Dedifferentiated amniotic fluid mesenchymal stem cell (primary cell): ENCODE data around the gene MORN3.
"Not testable (repeated sequence)": the region's sequence is repeated elsewhere in the genome, so short reads cannot be mapped to it uniquely, and the experiment has no call there.

Experiments
- DNase-seq: peaks from one replicate; pipeline ENCODE4 v3.0.0-alpha.2; 2016; ENCODE audit errors: extremely low spot score

Gene MORN3, protein sequence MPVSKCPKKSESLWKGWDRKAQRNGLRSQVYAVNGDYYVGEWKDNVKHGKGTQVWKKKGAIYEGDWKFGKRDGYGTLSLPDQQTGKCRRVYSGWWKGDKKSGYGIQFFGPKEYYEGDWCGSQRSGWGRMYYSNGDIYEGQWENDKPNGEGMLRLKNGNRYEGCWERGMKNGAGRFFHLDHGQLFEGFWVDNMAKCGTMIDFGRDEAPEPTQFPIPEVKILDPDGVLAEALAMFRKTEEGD

DNA sequence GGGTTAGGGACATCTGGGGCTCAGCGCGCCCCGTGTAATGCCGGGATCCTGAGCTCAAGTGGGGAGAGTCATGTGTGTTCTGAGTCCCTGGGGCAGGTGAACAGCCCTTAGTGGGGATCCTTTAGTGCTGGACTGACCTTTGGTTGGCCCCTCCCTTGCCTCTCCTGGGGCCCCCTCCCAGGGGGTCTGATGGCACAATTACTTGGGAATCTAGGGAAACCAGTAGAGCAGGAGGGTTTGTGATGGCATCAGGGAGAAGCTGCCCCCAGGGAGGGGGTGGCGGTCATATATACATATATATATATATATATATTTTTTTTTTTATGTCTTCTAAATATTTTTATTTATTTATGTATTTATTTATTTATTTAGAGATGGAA, at the start of gene MORN3:
MORN3 (minus strand) TSS at position 134 of the 380 bp plus-strand sequence. CDS start 171 bp downstream, outside the sequence.
- peak; percentile 9 for DNase-seq

DNA sequence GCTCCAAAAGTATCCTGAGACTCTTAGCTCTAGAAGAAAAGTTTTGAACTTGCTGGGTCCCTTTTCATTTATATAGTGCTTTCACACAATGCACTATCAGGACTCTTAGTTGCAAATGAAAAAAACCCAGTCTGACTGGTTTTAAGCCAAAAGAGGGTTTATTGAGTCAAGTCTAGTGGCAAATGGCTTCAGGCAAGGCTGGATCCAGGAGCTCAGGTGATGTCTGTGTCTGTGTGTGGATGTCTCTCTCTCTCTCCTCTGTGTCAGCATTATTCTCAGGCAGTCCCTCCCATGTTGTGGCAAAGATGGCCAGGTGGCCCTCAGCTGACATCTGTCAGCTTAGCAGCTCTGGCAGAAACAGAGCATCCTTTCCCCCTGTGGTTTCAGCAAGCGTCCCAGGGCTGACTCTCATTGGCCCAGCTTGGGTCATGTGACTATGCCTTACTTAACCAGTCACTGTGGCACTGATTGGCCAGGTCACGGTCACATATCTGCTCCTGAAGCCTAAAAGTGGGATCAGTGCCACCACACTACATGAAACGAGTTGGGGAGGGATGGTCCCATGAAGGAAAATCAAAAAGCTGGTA, 49.3 kb upstream of the MORN3 start:
- DNase-seq, result no peak

DNA sequence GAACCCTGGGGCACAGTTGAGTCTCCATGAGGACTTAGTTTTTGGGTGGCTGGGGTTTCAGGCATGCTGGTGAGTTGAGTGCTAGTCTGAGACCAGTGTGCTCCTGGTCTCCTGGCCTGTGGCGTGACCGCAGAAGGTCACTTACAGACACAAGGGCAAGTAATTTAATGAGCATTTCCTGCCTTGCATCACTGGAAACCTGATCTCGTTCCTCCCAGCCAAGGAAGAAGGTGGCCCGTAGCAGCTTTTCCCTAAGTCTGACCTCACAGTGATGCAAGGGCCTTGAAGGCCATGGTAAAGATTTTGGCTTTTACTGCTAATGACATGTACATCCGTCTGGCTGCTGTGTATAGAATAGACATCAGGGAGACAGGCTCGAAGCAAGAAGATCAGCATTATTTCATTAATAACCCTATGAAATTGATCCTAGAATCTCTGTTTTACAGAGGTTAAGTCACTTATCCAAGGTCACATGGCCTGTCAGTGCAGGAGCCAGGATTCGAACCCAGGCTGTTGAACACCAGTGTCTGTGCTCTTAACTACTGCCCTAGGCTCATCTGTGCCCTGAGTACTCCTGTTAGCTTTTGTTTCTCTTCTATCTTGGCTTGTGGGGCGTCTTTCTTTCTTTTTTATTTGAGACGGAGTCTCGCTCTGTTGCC, 47.7 kb upstream of the MORN3 start:
- DNase-seq, result peak; percentile 70

DNA sequence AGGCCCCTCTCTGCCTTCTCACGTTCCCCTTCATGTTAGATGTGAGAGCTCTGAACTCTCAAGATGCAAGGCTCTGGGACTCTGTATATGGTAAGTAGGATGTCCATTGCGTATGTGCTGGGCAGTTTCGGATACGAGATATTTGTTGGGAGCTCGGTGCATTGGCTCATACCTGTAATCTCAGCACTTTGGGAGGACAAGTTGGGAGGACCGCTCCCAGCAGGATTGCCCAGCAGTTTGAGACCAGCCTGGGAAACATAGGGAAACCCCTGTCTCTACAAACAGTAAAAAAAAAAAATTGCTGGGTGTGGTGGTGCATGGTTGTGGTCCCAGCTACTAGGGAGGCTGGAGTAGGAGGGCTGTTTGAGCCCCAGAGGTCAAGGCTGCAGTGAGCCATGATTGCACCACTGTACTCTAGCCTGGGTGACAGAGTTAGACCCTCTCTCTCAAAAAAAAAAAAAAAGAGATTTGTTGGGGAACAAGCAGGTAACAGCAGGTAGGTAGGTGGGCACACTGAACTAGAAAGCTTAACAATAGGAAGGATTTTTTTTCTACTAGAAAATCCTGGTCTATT, 46.5 kb upstream of the MORN3 start:
- no peak for DNase-seq

DNA sequence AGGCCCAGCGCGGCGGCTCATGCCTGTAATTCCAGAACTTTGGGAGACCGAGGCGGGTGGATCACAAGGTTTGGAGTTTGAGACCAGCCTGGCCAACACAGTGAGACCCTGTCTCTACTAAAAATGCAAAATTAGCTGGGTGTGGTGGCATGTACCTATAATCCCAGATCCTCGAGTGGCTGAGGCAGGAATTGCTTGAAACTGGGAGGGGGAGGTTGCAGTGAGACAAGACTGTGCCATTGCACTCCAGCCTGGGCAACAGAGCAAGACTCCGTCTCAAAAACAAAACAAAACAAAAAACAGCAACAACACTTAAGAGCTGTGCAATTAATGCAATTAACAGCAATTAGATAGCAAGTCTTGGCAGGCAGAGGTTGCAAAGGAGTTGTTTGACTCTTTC, 45.6 kb upstream of the MORN3 start:
- not testable (repeated sequence) for DNase-seq

DNA sequence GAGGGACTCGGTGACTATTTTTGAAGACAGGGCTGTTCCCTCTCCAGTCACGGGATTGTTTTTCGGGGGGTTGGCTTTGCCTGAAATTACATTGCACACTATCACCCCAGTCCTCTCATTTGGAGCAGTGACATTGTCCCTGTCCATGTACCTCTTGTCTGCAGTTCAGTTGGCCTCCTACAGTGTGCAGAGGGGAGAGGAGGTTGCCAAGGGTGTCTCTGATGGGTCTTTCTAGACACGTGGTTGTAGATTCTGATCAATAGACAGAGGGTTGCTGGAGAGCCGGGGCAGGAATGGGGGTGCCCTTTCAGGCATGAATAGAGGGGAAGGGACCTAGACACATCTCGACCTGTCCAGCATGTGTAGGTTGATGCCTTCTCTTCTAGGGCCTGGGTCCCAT, 44.3 kb upstream of the MORN3 start:
- DNase-seq, result no peak

DNA sequence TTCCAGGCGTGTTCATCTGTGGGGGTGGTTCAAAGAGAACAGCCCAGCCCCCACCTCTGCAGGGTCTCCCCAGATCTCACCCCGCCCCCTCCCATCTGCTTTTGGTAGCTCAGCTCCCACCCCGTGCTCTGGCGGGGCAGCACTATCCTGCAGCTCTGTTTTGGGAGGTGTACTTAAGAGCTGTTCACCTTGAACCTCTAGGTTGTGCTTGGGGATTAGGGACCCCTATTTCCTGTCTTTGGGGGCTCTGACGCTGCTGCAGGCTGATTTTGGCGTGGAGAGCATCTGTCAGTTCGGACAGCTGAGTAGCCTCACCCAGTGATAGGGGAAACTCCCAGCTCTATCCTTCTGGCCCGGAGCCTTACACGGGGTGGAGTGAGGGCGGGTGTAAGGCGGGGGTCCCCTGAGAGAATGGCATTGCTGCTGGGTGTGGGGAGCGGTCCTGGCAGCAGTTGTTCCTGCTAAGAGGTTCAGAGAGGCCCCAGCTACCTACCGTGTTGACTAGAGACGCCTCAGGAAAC, 43.9 kb upstream of the MORN3 start:
- DNase-seq, result no peak

DNA sequence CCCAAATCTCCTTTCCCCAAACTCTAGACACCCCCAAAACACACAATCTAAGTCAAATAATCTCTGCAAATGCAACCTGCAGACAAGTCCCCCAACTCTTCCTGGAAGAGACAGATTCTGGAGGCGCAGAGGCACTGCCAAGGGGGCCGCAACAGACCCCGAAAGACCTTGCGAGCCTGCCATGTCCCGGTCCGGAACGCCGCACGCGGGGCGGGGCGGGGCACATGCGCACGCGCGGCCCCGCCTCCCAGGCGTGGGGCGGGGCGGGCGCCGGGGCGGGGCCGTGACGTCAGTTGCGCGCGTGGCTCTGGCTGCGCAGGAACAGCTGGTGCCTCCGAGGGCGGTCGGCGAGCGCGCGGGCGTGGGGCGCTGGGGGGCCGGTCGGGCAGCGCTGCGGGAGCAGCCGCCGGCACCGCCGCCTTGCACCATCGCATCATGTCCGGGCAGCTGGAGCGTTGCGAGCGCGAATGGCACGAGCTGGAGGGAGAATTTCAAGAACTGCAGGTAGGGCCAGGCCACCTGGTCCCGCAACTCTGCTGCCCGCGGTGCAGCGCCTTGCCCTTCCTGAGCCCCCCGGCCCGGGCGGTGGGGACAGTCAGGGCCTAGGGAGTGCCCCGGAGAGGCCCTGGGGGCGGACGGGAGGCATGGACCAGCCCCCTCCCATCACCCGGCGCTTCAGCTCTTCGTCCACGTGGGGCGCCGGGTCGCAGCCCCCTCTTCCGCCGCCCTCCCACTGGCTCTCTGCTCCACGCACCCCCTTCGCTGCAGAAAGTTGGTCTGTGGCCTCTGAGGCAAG, 43.2 kb upstream of the MORN3 start, which contains the start of gene TMEM120B:
TMEM120B (plus strand) TSS at position 292 of the 796 bp plus-strand sequence; CDS start at position 436, 144 bp downstream.
- DNase-seq, result peak; percentile 59

DNA sequence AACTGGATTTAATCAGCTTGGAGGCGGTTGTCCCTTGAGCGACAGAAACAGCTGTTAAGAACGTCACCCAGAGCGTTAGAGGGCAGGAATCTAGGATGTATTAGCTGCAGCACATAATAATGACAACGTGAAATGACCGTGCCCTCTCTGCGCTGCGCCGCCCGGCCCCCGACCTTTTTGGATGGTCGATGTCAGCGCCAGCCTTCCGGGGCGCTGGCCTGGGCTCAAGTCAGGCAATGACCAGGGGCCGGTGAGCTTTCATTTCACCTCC, 42.7 kb upstream of the MORN3 start:
- peak; percentile 20 for DNase-seq

DNA sequence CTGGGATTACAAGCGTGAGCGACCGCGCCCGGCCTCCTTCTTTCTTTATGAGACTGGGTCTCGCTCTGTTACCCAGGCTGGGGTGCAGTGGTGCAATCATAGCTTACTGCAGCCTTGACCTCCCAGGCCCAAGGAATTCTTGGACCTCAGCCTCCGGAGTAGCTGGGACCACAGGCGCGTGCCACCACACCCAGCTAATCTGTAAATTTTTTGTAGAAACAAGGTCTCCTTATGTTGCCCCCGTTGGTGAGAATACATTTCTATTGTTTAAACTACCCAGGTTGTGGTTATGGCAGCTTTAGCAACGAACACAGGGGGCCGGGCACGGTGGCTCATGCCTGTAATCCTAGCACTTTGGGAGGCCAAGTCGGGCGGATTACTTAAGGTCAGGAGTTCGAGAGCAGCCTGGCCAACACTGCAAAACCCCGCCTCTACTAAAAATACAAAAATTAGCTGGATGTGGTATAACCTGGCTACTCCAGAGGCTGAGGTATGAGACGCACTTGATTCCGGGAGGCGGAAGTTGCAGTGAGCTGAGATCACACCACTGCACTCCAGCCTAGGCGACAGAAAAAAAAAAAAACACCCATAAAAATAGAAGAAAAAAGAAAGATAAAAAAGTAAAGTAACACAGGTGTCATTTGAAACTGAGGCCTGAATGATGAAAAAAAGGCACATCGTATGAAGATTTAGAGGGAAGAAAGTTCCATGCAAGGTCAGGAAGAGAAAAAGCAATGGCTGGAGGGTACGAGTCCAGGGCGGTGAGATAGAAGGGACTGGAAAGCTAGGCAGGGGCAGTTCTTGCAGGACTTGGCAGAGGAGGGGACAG, 42.1 kb upstream of the MORN3 start:
- no peak for DNase-seq

DNA sequence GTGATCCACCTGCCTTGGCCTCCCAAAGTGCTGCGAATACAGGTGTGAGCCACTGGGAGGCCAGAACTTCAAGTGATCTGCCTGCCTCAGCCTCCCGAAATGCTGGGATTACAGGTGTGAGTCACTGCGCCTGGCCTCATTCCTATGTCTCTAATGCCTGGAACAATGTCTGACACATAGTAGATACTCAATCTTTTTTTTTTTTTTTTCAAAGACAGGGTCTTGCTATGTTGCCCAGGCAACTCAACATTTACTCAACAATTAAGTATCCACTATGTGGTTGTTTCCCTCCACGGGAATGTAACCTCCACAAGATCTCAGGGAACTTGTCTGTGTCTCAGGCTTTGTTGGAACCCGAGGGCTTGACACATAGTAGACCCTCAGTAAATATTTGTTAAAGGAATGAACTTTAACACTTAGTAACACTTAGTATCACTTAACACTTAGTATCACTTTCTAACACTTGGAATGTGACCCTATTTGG, 40.1 kb upstream of the MORN3 start:
- no peak for DNase-seq

DNA sequence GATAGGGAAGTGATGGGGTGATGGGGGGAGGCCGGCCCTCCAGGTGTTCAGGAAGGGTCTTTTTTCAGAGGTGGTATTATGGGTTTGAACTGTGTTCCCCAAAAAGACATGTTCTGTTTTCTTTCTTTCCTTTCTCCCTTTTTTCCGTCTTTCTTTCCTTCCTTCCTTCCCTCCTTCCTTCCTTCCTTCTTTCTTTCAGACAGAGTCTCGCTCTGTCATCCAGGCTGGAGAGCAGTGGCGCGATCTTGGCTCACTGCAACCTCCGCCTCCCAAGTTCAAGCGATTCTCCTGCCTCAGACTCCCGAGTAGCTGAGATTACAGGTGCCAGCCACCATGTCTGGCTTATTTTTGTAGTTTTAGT, 39.6 kb upstream of the MORN3 start:
- not testable (repeated sequence) for DNase-seq

DNA sequence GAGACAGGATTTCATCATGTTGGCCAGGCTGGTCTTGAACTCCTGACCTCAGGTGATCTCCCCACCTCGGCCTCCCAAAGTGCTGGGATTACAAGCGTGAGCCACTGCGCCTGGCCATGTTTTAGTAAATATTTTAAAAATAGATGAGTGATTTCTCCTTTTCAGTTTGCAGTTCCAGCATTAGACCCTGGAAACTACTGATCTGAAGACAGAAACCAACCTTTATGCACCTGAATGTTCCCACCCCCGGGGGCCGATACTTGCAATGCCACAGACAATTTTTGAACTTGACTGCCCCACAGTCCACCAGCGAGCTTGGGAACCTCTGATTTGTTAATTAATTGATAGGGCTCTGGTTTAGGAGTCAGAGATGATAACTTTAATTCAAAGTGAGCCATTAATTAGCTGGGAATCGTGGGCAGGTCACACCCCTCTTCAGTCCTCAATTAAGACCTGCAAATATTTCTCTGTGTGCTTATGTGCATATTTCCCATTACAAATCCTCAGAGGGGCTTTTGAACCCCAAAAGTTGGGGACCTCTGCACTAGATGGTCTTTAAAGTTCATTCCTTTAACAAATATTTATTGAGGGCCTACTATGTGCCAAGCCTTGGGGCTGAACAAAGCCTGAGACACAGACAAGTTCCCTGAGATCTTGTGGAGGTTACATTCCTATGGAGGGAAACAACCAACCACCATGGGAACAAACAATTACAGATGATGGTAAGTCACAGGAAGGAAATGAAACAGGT, 39.0 kb upstream of the MORN3 start:
- DNase-seq, result no peak

DNA sequence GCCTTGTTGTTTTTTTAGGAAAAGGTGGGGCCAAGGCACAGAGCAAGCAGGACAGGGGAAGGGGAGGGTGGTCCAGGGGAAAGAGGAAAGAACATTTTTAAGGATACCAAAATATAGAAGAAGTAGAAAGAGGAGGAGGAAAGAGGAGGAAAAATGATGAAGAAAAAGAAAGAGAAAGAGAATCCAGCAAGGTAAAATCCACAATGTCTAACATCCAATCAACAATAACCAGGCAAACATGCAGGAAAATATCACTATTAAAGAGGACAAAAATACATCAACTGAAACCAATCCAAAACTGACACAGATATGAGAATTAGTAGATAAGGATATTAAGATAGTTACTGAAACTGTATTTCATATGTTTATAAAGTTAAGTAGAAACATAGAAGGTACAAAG, 36.1 kb upstream of the MORN3 start:
- DNase-seq, result no peak

DNA sequence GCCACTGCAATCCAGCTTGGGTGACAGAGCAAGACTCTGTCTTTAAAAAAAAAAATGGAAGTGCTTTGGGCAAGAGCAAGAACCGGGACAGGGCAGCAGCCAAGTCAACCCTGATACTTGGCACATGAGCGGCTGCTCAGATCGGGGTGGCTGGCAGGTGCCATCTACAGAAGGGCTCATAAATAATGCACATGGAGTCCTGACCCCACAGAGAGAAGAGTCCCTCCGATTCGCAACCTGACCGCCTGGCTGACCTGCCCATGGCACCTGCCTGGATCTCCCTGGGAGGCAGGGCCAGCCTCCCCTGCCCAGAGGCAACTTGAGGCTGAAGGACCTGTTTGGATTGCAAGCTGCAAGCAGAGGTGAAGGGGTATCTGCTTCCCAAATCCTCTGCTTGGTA, 33.5 kb upstream of the MORN3 start:
- DNase-seq, result no peak

DNA sequence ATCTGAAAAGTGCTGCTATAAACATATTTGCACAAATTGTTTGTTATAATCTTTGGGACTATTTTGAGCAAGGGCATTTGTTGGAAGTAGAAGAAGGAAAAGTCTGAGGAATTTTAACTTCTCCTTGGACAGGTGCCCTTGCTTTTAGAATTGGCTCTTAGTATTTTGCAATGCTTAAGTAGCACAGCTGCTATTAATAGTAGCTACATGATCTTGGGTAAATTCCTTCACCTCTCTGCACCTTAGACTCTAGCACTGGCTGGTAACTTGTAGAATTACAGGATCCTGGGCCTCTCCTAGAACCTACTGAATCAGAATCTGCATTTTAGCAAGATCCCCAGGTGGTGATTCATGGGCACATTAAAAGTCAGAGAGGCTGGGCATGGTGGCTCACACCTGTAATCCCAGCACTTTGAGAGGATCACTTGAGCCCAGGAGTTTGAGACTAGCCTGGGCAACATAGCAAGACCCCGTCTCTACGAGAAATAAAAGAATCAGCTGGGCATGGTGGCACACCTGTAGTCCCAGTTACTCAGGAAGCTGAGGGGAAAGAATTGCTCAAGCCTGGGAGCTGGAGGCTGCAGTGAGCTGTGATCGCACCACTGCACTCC, 32.3 kb upstream of the MORN3 start:
- no peak for DNase-seq

DNA sequence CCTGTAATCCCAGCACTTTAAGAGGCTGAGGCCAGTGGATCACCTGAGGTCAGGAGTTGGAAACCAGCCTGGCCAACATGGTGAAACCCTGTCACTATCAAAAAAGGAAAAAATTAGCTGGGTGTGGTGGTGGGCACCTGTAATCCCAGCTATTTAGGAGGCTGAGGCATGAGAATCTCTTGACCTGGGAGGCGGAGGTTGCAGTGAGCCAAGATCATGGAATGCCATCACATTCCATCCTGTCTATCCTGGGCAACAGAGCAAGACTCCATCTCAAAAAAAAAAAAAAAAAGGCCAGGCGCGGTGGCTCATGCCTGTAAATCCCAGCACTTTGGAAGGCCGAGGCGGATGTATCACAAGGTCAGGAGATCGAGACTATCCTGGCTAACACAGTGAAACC, 28.4 kb upstream of the MORN3 start:
- DNase-seq, result not testable (repeated sequence)

DNA sequence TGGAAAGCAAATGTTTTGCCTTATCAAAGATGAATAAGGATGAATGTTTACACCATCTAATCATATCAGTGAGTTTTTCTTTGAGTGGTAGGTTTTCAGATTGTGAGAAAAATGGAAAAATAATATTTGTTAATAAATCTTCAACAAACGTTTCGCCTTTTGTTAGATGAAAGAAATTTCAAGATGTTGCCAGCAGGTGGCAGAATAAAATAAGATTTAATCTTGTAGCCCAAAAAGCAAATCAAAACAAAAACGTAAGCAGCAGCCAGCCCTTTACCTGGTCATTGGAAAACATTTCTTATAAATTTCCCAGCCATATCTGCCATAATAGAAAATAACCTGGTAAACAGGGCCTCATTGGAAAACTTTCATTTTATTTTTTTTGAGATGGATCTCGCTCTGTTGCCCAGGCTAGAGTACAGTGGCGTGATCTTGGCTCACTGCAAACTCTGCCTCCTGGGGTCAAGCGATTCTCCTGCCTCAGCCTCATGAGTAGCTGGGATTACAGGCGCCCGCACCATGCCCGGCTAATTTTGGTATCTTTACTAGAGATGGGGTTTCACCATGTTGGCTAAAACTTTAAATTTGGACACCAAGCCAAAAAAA, 27.7 kb upstream of the MORN3 start:
- DNase-seq, result peak; percentile 61

DNA sequence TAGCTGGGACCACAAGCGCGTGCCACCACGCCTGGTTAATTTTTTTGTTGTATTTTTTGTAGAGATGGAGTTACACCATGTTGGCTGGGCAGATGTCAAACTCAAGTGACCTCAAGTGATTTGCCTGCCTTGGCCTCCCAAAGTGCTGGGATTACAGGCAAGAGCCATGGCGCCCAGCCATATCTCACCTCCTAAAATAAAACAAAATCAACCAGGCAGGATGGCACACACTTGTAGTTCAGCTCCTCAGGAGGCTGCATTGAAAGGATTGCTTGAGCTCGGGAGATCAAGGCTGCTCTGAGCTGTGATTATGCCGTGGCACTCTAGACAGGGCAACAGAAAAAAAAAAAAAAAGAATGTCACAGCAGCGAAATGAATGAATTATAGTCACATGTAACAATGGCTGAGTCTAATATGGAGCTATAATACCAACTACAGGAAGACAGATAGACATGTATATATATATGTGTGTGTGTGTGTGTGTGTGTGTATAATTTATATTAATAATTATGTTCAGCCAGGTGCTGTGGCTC, 23.8 kb upstream of the MORN3 start:
- no peak for DNase-seq
